ENCODE measurements around the gene SCN4B. TPM values are rescaled to one million over a fixed set of nuclear protein-coding genes. Genes with fewer than 3 reads are reported as not detected.

SCN4B gene
- total RNA-seq, 1 experiment from 2014 or later: not detected

DNA sequence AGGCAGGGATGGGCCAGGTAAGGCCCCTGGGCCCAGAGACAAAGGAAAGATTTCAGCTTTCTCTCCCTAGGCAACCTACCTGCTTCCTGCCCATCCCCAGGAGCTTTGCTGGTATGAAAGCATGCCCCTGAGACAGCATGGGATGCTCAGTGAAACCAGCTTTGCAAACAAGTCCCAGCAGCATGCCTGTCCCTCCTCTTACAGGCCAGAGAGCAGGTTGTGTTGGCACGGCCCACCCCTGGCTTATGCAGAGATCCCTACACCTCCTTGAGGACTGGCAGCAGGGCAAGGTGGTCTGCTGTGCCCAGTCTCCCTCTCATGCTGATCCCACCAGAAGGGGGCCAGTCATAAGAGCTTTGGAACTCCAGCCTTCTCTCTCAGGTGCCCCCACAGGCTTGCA is 3.1 kb downstream of the SCN4B start:
- no peaks in the 10 kb centered on the region; the same call in none of the 2 replicates for H3K4me1 ChIP-seq (replicated peaks; ENCODE audit: insufficient read depth)
- H3K79me2 ChIP-seq (ENCODE audit: low read depth): no peaks in the 10 kb centered on the region
- H3K4me3 ChIP-seq: no peak overlapping the region
- H3K27ac ChIP-seq: no peak overlapping the region
- TF ChIP-seq EZH2 (IDR thresholded peaks at IDR 0.05; ENCODE audit: low read depth): no peak
- TF ChIP-seq, protein P1, sequence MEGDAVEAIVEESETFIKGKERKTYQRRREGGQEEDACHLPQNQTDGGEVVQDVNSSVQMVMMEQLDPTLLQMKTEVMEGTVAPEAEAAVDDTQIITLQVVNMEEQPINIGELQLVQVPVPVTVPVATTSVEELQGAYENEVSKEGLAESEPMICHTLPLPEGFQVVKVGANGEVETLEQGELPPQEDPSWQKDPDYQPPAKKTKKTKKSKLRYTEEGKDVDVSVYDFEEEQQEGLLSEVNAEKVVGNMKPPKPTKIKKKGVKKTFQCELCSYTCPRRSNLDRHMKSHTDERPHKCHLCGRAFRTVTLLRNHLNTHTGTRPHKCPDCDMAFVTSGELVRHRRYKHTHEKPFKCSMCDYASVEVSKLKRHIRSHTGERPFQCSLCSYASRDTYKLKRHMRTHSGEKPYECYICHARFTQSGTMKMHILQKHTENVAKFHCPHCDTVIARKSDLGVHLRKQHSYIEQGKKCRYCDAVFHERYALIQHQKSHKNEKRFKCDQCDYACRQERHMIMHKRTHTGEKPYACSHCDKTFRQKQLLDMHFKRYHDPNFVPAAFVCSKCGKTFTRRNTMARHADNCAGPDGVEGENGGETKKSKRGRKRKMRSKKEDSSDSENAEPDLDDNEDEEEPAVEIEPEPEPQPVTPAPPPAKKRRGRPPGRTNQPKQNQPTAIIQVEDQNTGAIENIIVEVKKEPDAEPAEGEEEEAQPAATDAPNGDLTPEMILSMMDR (conservative IDR thresholded peaks at IDR 0.05): no peak
- no peaks in the 10 kb centered on the region for H3K9me3 ChIP-seq (ENCODE audit: insufficient read depth, low read depth)
- ChIA-PET CTCF (no interaction called here), POLR2A (ENCODE audit: unreplicated experiment) (no interaction called here)
- no peak overlapping the region for H3K4me2 ChIP-seq
- peaks cover 57% of the 10 kb centered on the region for H3K27me3 ChIP-seq (ENCODE audit: insufficient read depth, low read depth)
- H2AFZ ChIP-seq: no peak overlapping the region
- H3K9me2 ChIP-seq (ENCODE audit: insufficient read depth): no peaks in the 10 kb centered on the region
- BruUV-seq (replicated peaks): no TSS peak
- no peaks in the 10 kb centered on the region for H3K36me3 ChIP-seq (ENCODE audit: low read depth)
- H3F3A ChIP-seq (ENCODE audit: insufficient read depth, low read depth): peaks cover 5% of the 10 kb centered on the region; the same call in 1 of the 2 replicates
- intact Hi-C loops (cut with micrococcal nuclease; ENCODE audit: unreplicated experiment): no loop called here
- no peak for DNase-seq
- no peaks in the 10 kb centered on the region for H4K20me1 ChIP-seq (ENCODE audit: insufficient read depth)

DNA sequence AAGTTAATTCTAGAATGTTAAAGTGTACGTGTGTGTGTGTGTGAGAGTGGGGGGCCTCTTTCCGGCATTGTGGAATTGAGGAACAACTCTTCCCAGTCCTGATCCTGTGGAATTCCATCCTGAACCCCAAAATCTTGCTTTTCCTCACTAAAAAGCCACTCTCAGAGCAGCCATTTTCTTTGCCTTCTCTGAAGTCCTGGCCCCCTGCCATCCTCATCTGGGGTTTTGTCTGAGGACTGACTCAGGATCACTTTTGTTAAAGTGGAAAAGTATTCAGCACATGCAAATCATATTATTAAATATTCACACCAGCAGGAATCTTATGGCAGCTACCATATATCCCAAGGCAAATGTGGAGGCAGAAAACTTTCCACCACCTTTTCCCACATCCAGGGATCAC is 3.8 kb downstream of the SCN4B start:
- intact Hi-C loops (cut with micrococcal nuclease; ENCODE audit: unreplicated experiment): no loop called here
- Histone ChIP-seq H4K20me1 (ENCODE audit: insufficient read depth) (no peaks in the 10 kb centered on the region), H3K4me1 (replicated peaks; ENCODE audit: insufficient read depth) (no peaks in the 10 kb centered on the region; the same call in none of the 2 replicates), H3K9me2 (ENCODE audit: insufficient read depth) (no peaks in the 10 kb centered on the region), H3K27me3 (ENCODE audit: insufficient read depth, low read depth) (peaks cover 51% of the 10 kb centered on the region), H3K9me3 (ENCODE audit: insufficient read depth, low read depth) (no peaks in the 10 kb centered on the region), H3F3A (ENCODE audit: insufficient read depth, low read depth) (peaks cover 5% of the 10 kb centered on the region; the same call in 1 of the 2 replicates), H3K79me2 (ENCODE audit: low read depth) (no peaks in the 10 kb centered on the region), H3K4me3 (no peak overlapping the region), H3K27ac (no peak overlapping the region), H3K36me3 (ENCODE audit: low read depth) (no peaks in the 10 kb centered on the region), H2AFZ (no peak overlapping the region), H3K4me2 (no peak overlapping the region)
- ChIA-PET CTCF (no interaction called here), POLR2A (ENCODE audit: unreplicated experiment) (no interaction called here)
- BruUV-seq (replicated peaks): no TSS peak
- no peak for DNase-seq
- TF ChIP-seq EZH2 (IDR thresholded peaks at IDR 0.05; ENCODE audit: low read depth): no peak
- TF ChIP-seq, protein P1 (conservative IDR thresholded peaks at IDR 0.05): no peak

DNA sequence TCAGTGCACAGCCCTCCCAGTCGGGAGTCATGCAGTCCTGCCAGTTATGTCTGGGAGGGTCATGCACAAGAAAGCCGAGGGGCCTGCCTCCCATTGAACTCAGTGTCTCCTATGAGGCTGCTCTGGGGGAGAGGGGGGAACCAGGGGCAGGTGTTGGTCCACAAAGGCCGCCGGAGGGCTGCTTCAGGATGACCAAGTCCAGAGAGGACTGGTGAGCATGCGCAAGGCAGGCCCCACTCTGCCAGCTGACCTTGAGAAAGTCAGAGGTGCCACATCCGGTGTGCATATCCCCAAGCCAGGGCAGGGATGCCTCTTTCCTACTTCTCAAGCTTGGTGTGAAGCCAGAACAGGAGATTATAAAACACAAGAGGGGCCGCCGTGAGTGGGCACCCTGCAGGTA is 4.4 kb downstream of the SCN4B start:
- H3K4me1 ChIP-seq (replicated peaks; ENCODE audit: insufficient read depth): no peaks in the 10 kb centered on the region; the same call in none of the 2 replicates
- no peaks in the 10 kb centered on the region for H3K36me3 ChIP-seq (ENCODE audit: low read depth)
- no peaks in the 10 kb centered on the region for H3K9me2 ChIP-seq (ENCODE audit: insufficient read depth)
- H3K4me3 ChIP-seq: no peak overlapping the region
- H3K4me2 ChIP-seq: no peak overlapping the region
- ChIA-PET CTCF (no interaction called here), POLR2A (ENCODE audit: unreplicated experiment) (no interaction called here)
- H3F3A ChIP-seq (ENCODE audit: insufficient read depth, low read depth): peaks cover 5% of the 10 kb centered on the region; the same call in 1 of the 2 replicates
- no peak overlapping the region for H2AFZ ChIP-seq
- H3K79me2 ChIP-seq (ENCODE audit: low read depth): no peaks in the 10 kb centered on the region
- BruUV-seq (replicated peaks): no TSS peak
- intact Hi-C loops (cut with micrococcal nuclease; ENCODE audit: unreplicated experiment): no loop called here
- no peak for DNase-seq
- no peaks in the 10 kb centered on the region for H3K9me3 ChIP-seq (ENCODE audit: insufficient read depth, low read depth)
- H3K27ac ChIP-seq: no peak overlapping the region
- no peaks in the 10 kb centered on the region for H4K20me1 ChIP-seq (ENCODE audit: insufficient read depth)
- H3K27me3 ChIP-seq (ENCODE audit: insufficient read depth, low read depth): peaks cover 52% of the 10 kb centered on the region
- TF ChIP-seq EZH2 (IDR thresholded peaks at IDR 0.05; ENCODE audit: low read depth): no peak
- TF ChIP-seq, protein P1 (conservative IDR thresholded peaks at IDR 0.05): no peak

All from PC-9 (cell line).